ENCODE results near the gene FCMR.

DNA sequence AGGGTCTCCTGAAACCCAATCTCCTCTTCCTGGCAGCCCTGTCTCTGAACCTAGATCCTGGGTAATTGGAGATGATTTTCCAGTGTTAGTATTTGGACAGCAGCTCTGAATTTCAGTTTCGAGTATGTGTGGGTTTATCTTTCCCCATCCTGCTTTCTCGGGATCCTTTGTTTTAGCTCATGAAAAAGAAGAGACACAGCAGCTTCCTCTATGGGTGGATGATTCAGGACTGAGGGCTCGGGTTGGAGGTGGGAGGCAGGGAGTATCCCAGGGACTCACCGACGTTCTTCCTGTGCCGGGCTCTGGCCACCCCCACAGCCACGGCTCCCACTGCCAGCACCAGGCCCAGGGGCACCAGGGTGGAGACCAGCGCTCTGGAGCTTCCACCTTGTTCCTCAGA is 10.4 kb upstream of the FCMR start:
- TF ChIP-seq, protein P1, sequence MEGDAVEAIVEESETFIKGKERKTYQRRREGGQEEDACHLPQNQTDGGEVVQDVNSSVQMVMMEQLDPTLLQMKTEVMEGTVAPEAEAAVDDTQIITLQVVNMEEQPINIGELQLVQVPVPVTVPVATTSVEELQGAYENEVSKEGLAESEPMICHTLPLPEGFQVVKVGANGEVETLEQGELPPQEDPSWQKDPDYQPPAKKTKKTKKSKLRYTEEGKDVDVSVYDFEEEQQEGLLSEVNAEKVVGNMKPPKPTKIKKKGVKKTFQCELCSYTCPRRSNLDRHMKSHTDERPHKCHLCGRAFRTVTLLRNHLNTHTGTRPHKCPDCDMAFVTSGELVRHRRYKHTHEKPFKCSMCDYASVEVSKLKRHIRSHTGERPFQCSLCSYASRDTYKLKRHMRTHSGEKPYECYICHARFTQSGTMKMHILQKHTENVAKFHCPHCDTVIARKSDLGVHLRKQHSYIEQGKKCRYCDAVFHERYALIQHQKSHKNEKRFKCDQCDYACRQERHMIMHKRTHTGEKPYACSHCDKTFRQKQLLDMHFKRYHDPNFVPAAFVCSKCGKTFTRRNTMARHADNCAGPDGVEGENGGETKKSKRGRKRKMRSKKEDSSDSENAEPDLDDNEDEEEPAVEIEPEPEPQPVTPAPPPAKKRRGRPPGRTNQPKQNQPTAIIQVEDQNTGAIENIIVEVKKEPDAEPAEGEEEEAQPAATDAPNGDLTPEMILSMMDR (IDR thresholded peaks at IDR 0.05): no peak
- no peak for TF ChIP-seq POLR2A (IDR thresholded peaks at IDR 0.05)
